ENCODE data around the gene FREM2.
A peak's percentile ranks its signal among the peaks of the same experiment; 100 is the strongest.

Gene FREM2
- 0.09 to 0.15 reads per million in 2 donors for total RNA-seq

DNA sequence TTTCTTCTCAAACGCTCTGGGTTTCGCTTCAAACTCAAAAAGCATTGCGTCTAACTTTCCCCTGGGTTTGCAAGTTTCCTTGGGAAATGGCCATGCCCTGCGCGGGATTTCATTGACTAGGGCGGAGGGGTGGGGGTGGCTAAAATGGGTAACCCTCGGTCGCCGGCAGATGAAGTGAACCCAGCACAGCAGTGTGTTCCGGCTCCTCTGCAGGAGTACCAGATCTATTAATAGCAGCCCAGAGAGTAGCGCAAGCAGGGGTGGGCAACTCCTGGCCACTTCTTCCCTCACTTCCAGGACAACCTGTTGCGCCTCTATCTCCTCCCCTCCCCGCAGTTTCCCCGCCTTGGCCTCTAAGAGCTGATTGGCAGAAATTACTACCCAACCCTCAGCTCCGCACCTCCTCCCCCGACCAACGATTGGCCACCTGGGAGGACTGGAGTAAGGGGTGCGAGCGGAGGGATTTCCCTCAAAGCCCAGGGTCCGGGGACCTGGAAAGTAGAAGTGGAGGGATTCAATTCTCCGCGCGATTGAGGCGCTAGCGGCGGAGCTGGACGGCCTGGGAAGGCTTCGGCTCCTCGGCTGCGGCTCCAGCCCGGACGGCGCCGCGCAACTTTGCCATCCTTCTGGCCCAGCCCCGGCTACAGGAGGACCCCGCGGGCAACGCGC lies at the start of gene FREM2:
TSS of gene FREM2 (plus strand) at position 501 of the 669 bp plus-strand sequence. CDS start 268 bp downstream, outside the sequence.
- peak; percentile 6 for DNase-seq

DNA sequence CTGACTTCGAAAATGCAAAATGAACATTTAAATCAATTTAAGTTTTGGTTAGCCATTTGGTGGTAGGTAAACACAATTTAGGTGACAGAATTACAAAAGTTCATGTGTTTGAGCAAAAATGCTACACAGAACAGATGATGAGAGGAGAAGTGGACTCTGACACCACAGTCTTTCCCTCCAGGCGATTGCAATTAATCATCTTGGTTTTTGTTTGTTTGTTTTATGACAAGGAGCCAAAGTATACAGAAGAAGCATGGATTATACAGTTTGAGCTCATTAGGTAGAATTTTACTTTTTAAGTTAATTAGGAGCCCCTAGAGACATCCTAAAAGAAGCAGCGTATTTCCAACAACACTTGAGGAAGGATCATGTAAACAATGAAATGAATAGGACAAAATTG lies 49.3 kb upstream of the FREM2 start:
- no peak for DNase-seq

- no peak for DNase-seq
These were observed 45.5 kb upstream of the FREM2 start for GRCh38 chr13:38641164-38641948.

DNA sequence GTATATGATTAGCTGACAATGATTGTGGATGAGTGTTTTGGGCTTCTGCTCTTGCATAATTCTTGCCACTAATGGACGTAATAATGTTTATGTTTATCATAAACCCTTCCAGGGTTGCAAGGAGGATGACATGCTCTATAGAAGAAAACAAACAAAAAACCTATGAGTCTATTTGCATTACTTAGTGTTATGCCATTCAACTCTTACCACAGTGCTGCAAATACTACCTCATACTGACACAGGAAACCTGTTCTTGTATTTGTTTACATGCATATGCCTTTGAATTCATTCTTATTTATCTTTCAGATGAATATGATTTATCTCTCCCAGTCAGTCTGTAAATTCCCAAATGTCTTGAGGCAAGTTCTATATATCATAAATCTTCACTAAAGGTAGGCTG lies 39.6 kb upstream of the FREM2 start:
- no peak for DNase-seq

GRCh38 chr13:38648912-38649311 lies 38.0 kb upstream of the FREM2 start:
- DNase-seq, result no peak

DNA sequence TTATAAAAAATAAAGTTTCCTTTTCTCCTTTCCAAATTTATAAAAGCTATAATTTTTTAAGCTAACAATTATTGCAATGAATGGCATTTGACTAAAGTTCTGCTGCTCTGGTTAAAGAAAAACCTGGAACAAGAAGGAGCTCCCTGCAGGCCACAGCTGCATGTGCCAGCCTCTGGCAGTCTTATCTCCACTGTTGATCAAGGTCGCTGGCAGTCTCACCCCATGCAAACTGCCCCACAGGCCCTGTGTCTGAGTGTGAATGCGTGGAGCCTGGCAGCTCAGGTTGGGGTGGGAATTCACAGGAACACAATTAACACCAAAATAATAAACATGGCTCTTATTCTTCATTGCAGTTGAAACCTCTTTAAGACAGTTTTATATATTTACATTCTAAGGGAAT lies 30.2 kb upstream of the FREM2 start:
- DNase-seq, result no peak

GRCh38 chr13:38657191-38657590 lies 29.7 kb upstream of the FREM2 start:
- no peak for DNase-seq

DNA sequence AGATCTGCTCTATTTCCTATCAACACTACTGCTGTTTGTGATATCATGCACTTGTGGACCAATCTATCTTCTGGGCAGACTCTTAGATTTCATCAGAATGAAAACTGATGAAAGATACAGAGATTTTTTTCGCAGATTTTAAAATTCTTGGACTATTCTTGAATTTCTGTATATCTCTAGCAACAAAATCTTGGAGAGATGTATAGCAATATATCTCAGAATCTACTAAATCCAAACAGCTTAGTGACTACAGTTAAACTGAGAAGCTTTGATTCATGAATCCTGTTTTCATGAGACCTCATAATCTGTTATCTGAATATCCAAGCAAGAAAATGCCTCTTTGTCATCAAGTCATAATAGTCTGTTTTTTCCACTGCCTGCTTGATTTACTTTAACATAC lies 28.0 kb upstream of the FREM2 start:
- DNase-seq, result no peak

- DNase-seq, result no peak
These were observed 25.7 kb upstream of the FREM2 start for GRCh38 chr13:38661010-38661675.

- DNase-seq, result no peak
These were observed 24.5 kb upstream of the FREM2 start for GRCh38 chr13:38662362-38662761.

GRCh38 chr13:38664906-38665305 lies 22.0 kb upstream of the FREM2 start:
- no peak for DNase-seq

DNA sequence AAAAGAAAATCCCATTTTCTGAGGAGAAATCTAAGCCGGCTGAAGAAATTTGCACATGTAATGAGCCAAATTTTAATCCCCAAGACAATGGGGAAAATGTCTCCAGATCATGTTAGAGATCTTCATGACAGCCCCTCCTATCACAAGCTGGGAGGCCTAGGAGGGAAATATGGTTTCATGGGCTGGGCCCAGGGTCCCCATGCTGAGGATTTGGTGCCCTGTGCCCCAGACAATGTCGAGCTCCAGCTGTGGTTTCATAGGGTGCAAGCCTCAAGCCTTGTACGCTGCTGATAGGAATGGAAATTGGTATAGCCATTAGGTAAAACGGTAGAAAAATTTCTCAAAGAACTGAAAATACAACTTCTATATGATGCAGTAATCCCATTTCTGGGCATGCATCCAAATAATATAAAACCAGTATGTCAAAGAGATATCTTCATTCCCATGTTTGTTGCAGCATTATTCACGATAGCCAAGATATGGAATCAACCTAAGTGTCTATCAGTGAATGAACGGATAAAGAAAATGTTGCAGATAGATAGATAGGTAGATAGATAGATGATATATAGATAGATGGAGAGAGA lies 19.3 kb upstream of the FREM2 start:
- no peak for DNase-seq

- no peak for DNase-seq
These were observed 17.5 kb upstream of the FREM2 start for GRCh38 chr13:38669234-38669964.

DNA sequence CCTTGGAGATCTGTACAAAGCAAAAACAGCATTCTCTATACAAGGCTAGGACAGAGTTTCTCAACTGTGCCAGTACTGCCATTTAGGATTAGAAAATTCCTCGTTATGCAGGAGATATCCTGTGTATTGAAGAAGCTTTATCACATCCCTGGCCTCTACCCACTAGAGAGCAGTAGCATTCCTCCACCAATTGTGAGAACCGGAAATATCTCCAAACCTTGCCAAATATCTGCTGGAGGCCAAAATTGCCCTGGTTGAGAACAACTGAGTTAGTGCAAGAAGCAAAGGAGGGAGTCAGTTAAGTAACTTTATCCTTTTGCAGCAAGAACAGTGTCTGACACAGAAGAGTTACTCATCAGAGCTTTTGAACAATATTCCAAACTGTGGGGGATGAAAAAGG lies 16.2 kb upstream of the FREM2 start:
- no peak for DNase-seq

- DNase-seq, result no peak
These were observed 14.9 kb upstream of the FREM2 start for GRCh38 chr13:38671980-38672379.

DNA sequence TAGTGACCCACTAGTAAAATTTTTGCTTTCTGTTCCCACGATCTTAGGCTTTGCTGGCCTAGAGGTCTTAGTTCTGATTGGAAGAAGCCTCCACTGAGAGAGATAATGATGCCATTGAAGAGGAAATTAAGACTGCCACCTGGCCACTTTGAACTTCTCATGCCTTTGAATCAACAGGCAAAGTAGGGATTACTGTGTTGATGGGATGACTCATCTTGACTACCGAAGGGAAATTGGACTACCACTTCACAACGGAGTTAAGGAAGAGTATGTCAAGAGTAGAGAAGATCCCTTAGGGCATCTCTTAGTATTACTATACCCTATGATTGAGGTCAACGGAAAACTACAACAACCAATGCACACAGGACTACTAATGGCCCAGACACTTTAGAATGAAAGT lies 12.7 kb upstream of the FREM2 start:
- DNase-seq, result no peak

DNA sequence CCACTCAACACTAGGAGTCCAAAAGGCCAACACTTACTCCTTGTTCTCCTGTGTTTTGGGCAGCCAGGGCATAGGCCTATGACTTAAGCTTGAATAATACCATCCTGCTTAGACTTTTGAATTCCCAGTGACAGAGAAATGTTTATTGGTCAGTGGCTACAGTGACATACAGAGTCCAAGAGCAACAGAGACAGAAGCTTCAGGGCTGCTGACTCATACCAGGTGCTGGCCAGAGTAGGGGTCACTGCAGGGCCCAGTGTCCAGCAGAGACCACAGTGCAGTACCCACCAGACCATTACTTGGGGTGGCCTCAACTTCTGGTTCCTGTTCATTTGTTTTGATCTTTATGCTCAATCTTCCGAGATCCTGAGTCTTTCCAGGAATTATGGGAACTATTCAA lies 6.0 kb upstream of the FREM2 start:
- no peak for DNase-seq

- no peak for DNase-seq
These were observed 2.2 kb upstream of the FREM2 start for GRCh38 chr13:38684714-38685113.

DNA sequence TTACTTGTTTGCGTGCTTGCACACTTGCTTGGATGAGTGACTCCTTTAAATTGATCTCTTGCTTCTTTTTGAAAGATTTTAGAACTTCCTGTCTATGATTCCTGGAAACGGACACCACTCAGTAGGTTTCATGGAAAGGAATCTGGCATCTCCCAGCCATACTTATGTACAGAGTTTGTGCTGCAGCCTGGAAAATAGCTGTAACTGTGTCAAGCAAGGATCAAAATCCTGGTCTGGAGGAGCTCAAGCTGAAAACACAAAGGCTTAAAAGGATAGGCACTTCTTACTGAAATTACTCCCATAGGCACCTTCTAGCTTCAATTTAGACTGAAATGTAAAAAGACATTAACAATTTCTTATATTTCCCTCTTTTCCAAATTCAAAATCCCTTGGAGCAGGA lies 1.4 kb upstream of the FREM2 start:
- no peak for DNase-seq

GRCh38 chr13:38685974-38686576 lies 802 bp upstream of the FREM2 start:
- no peak for DNase-seq

DNA sequence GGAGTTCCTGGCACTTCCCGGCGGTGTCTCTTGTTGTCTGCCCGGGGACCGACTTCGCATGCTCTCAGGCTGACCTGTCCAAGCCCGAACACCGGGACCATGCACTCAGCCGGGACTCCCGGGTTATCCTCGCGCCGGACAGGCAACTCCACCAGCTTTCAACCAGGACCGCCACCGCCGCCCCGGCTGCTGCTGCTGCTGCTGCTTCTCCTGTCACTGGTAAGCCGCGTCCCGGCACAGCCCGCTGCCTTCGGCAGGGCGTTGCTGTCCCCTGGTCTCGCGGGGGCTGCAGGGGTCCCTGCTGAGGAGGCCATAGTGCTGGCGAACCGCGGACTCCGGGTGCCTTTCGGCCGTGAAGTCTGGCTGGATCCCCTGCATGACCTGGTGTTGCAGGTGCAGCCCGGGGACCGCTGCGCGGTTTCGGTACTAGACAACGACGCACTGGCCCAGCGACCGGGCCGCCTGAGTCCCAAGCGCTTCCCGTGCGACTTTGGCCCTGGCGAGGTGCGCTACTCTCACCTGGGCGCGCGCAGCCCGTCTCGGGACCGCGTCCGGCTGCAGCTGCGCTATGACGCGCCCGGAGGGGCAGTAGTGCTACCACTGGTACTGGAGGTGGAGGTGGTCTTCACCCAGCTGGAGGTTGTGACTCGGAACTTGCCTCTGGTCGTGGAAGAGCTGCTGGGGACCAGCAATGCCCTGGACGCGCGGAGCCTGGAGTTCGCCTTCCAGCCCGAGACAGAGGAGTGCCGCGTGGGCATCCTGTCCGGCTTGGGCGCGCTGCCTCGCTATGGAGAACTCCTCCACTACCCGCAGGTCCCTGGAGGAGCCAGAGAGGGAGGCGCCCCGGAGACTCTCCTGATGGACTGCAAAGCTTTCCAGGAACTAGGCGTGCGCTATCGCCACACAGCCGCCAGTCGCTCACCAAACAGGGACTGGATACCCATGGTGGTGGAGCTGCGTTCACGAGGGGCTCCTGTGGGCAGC lies 661 bp downstream of the FREM2 start:
- DNase-seq, result peak; percentile 11

Measured in activated gamma-delta T cell (primary cell).